Chondrocyte (in vitro differentiated cells): Measurements from ENCODE around the gene PPFIBP2. TPM values are rescaled to one million over a fixed set of nuclear protein-coding genes. Genes with fewer than 3 reads are reported as not detected.

Source experiments
- DNase-seq: peaks from one replicate; pipeline ENCODE4 v3.0.0; 2021; ENCODE audit warnings: mixed read lengths, low spot score
- H3K27ac Mint-ChIP-seq: one replicate; pipeline ENCODE4 v1.8.0; 2021; ENCODE audit warnings: mild to moderate bottlenecking, moderate library complexity, mixed read lengths; ENCODE audit not compliant: unreplicated experiment
- H3K27me3 Mint-ChIP-seq: 2 replicates; pipeline ENCODE4 v1.8.0; 2021; ENCODE audit warnings: low read depth, mixed read lengths
- H3K36me3 Mint-ChIP-seq: 2 replicates; pipeline ENCODE4 v1.8.0; 2021; ENCODE audit warnings: low read depth, mixed read lengths
- H3K4me1 Mint-ChIP-seq: 2 replicates; pipeline ENCODE4 v1.8.0; 2021; ENCODE audit warnings: low read depth, mild to moderate bottlenecking, mixed read lengths
- H3K4me3 Mint-ChIP-seq: one replicate; pipeline ENCODE4 v1.8.0; 2021; ENCODE audit warnings: mild to moderate bottlenecking, moderate library complexity, mixed read lengths; ENCODE audit not compliant: unreplicated experiment
- H3K9me3 Mint-ChIP-seq: 2 replicates; pipeline ENCODE4 v1.8.0; 2021; ENCODE audit warnings: low read depth, mixed read lengths
- total RNA-seq: library from RNA; stranded (reverse); gene quantifications from 3 replicates; pipeline ENCODE4 v1.2.1, GENCODE V29; 2021
- TF ChIP-seq, protein P1 (sequence below): fragments of 200-600 bp; sonication (generic); IDR thresholded peaks from 2 replicates; pipeline ENCODE4 v1.5.0; 2021; ENCODE audit warnings: antibody characterized with exemption, mild to moderate bottlenecking, moderate library complexity

The PPFIBP2 gene
- total RNA-seq, 1 donor from 2014 or later: 90.8 TPM

DNA sequence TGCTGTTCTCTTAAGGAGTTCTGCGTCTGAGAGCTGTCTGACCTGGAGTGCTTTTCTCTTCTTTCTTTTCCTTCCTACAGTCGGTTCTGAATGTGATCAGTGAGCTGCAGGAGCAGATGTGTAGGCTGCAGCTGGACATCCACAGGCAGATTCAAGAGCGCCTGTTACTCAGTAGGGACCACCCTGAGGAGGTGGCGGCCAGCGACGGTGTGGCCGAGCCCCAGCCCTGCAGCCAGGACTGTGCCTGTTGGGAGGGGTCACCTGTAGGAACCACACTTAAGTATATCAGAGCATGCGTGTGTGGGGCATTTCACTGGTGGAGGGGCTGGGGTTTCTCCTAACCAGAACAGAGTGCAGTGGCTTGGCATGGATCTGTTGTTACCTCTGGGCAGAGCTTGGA, 103.2 kb downstream of the PPFIBP2 start:
- Mint-ChIP-seq H3K36me3 (peaks cover 40% of the 10 kb centered on the region), H3K27me3 (no peaks in the 10 kb centered on the region), H3K9me3 (no peaks in the 10 kb centered on the region), H3K4me3 (no peak overlapping the region), H3K27ac (no peak overlapping the region), H3K4me1 (peaks cover 14% of the 10 kb centered on the region)
- DNase-seq: no peak
- TF ChIP-seq, protein P1, sequence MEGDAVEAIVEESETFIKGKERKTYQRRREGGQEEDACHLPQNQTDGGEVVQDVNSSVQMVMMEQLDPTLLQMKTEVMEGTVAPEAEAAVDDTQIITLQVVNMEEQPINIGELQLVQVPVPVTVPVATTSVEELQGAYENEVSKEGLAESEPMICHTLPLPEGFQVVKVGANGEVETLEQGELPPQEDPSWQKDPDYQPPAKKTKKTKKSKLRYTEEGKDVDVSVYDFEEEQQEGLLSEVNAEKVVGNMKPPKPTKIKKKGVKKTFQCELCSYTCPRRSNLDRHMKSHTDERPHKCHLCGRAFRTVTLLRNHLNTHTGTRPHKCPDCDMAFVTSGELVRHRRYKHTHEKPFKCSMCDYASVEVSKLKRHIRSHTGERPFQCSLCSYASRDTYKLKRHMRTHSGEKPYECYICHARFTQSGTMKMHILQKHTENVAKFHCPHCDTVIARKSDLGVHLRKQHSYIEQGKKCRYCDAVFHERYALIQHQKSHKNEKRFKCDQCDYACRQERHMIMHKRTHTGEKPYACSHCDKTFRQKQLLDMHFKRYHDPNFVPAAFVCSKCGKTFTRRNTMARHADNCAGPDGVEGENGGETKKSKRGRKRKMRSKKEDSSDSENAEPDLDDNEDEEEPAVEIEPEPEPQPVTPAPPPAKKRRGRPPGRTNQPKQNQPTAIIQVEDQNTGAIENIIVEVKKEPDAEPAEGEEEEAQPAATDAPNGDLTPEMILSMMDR: no peak

DNA sequence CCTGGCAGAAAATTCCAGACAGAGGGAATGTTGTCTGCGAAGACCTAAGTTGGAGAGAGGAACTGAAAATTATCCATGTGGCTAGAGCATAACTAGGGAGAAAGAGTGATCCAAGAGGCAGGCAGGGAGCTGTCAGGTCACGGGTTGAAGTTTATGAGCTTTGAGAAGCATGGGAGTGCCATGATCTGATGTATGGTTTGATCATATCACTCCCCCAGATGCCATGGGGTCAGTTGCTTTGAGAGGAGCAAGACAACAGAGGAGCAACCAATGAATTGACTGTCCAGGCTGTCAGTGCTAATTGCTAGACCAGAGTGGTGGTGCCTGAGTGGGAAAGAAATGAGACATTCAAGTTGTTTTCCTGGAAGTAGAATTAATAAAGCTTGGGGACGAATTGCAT, 105.5 kb downstream of the PPFIBP2 start:
- no peaks in the 10 kb centered on the region for H3K4me1 Mint-ChIP-seq
- no peak for DNase-seq

GRCh38 chr11:7621090-7621489, 107.3 kb downstream of the PPFIBP2 start:
- H3K4me1 Mint-ChIP-seq: no peaks in the 10 kb centered on the region
- no peak overlapping the region for H3K4me3 Mint-ChIP-seq
- no peak overlapping the region for H3K27ac Mint-ChIP-seq
- DNase-seq: no peak
- no peaks in the 10 kb centered on the region for H3K9me3 Mint-ChIP-seq
- TF ChIP-seq, protein P1: no peak
- H3K36me3 Mint-ChIP-seq: peaks cover 41% of the 10 kb centered on the region
- H3K27me3 Mint-ChIP-seq: no peaks in the 10 kb centered on the region

More for the DNA sequence above, 105.5 kb downstream of the PPFIBP2 start:
- Mint-ChIP-seq H3K27ac (peak overlapping the region; percentile 1), H3K4me3 (no peak overlapping the region), H3K27me3 (no peaks in the 10 kb centered on the region), H3K9me3 (no peaks in the 10 kb centered on the region), H3K36me3 (peaks cover 39% of the 10 kb centered on the region)
- TF ChIP-seq, protein P1: no peak

- H3K27me3 Mint-ChIP-seq: no peaks in the 10 kb centered on the region
- TF ChIP-seq, protein P1: no peak
- no peaks in the 10 kb centered on the region for H3K9me3 Mint-ChIP-seq
- H3K4me3 Mint-ChIP-seq: no peak overlapping the region
- H3K36me3 Mint-ChIP-seq: peaks cover 38% of the 10 kb centered on the region
- no peaks in the 10 kb centered on the region for H3K4me1 Mint-ChIP-seq
- no peak overlapping the region for H3K27ac Mint-ChIP-seq
- no peak for DNase-seq
Observed at GRCh38 chr11:7621554-7621953, 107.8 kb downstream of the PPFIBP2 start.

DNA sequence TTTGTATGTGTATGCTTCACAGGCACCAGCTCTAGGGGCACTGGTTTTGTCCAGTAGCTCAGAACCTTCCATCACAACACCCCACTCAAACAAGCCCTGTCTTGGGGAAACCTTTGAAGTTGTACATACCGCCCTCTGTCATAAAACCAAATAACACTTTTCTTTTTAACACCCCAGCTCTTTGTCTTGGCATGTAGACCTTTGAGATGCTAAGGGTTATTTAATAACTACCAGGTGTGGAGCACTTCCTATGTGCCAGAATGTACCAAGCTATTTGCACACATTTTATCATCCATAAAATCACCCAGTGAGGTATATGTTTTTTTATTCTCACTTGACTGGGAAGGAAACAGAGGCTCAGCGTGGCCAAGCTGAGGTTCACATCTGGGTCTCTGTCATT, 108.9 kb downstream of the PPFIBP2 start:
- H3K4me3 Mint-ChIP-seq: no peak overlapping the region
- DNase-seq: no peak
- H3K36me3 Mint-ChIP-seq: peaks cover 33% of the 10 kb centered on the region
- H3K4me1 Mint-ChIP-seq: no peaks in the 10 kb centered on the region
- H3K9me3 Mint-ChIP-seq: no peaks in the 10 kb centered on the region
- no peaks in the 10 kb centered on the region for H3K27me3 Mint-ChIP-seq
- H3K27ac Mint-ChIP-seq: no peak overlapping the region
- TF ChIP-seq, protein P1: no peak
